Epithelial cell of esophagus (primary cell): Measurements from ENCODE around the gene KIF1A.

Source experiments
- DNase-seq: peaks from one replicate; pipeline ENCODE4 v3.0.0; 2010; ENCODE audit warnings: low read depth
- H3K4me3 ChIP-seq: 2 replicates; pipeline ENCODE4 v1.5.1; 2011; ENCODE audit warnings: mild to moderate bottlenecking, low read length, control low read depth
- CTCF ChIP-seq: IDR thresholded peaks from 2 replicates; pipeline ENCODE4 v1.5.1; 2011; ENCODE audit warnings: low read depth, mild to moderate bottlenecking, low read length, control low read depth, inconsistent platforms; ENCODE audit not compliant: insufficient read depth; ENCODE audit errors: missing control alignments

KIF1A gene

GRCh38 chr2:240732911-240733622 is 87.0 kb downstream of the KIF1A start:
- no peak for TF ChIP-seq CTCF
- no peak overlapping the region for H3K4me3 ChIP-seq
- DNase-seq, result no peak

GRCh38 chr2:240732184-240732583 is 87.8 kb downstream of the KIF1A start:
- no peak for TF ChIP-seq CTCF
- no peak for DNase-seq
- H3K4me3 ChIP-seq, result no peak overlapping the region

GRCh38 chr2:240731178-240731545 is 88.9 kb downstream of the KIF1A start:
- no peak for DNase-seq
- no peak for TF ChIP-seq CTCF
- no peak overlapping the region for H3K4me3 ChIP-seq

GRCh38 chr2:240730501-240731177 is 89.4 kb downstream of the KIF1A start:
- H3K4me3 ChIP-seq, result no peak overlapping the region
- DNase-seq, result no peak
- no peak for TF ChIP-seq CTCF

- no peak overlapping the region for H3K4me3 ChIP-seq
- DNase-seq, result no peak
- TF ChIP-seq CTCF, result no peak
Observed at GRCh38 chr2:240728827-240729226, 91.2 kb downstream of the KIF1A start.

GRCh38 chr2:240728361-240728760 is 91.7 kb downstream of the KIF1A start:
- TF ChIP-seq CTCF, result no peak
- no peak overlapping the region for H3K4me3 ChIP-seq
- no peak for DNase-seq

GRCh38 chr2:240727913-240728312 is 92.1 kb downstream of the KIF1A start:
- no peak for TF ChIP-seq CTCF
- no peak for DNase-seq

More at GRCh38 chr2:240727913-240728312, 92.1 kb downstream of the KIF1A start:
- no peak overlapping the region for H3K4me3 ChIP-seq
